HG03196 (cell line): ENCODE data around the gene BTD.

Source experiments
- ATAC-seq: cut with Tn5 transposase; IDR thresholded peaks from one replicate; pipeline ENCODE4 v1.9.1; 2021; ENCODE audit not compliant: unreplicated experiment

Gene BTD

GRCh38 chr3:15601399-15602145 is at the start of gene BTD, which contains the start of gene HACL1:
Gene BTD, plus strand, starts transcription at chr3:15601745. Its CDS starts 33,695 bp downstream, at chr3:15635440.
Gene HACL1, minus strand, starts transcription at chr3:15601569. Its CDS starts 106 bp downstream, at chr3:15601463.
- ATAC-seq: peak; percentile 92

- ATAC-seq: no peak
Measured at GRCh38 chr3:15551902-15552301, 49.6 kb upstream of the BTD start.

- ATAC-seq: no peak
Measured at GRCh38 chr3:15553749-15554148, 47.8 kb upstream of the BTD start.

GRCh38 chr3:15556512-15556911 is 45.0 kb upstream of the BTD start:
- peak; percentile 81 for ATAC-seq

- peak; percentile 40 for ATAC-seq
Measured at GRCh38 chr3:15557511-15557946, 44.0 kb upstream of the BTD start.

GRCh38 chr3:15558581-15558980 is 43.0 kb upstream of the BTD start:
- ATAC-seq: no peak

GRCh38 chr3:15562560-15562959 is 39.0 kb upstream of the BTD start:
- no peak for ATAC-seq

GRCh38 chr3:15563190-15563589 is 38.4 kb upstream of the BTD start:
- no peak for ATAC-seq

GRCh38 chr3:15572138-15572537 is 29.4 kb upstream of the BTD start:
- no peak for ATAC-seq

- no peak for ATAC-seq
Measured at GRCh38 chr3:15575446-15575845, 26.1 kb upstream of the BTD start.

GRCh38 chr3:15576475-15576874 is 25.1 kb upstream of the BTD start:
- no peak for ATAC-seq

GRCh38 chr3:15578289-15578867 is 23.2 kb upstream of the BTD start:
- no peak for ATAC-seq

GRCh38 chr3:15579051-15579450 is 22.5 kb upstream of the BTD start:
- no peak for ATAC-seq

- no peak for ATAC-seq
Measured at GRCh38 chr3:15581471-15582394, 19.8 kb upstream of the BTD start.

GRCh38 chr3:15585111-15585845 is 16.3 kb upstream of the BTD start:
- ATAC-seq: no peak

GRCh38 chr3:15591242-15591641 is 10.3 kb upstream of the BTD start:
- no peak for ATAC-seq

GRCh38 chr3:15591928-15592327 is 9.6 kb upstream of the BTD start:
- ATAC-seq: no peak

- no peak for ATAC-seq
Measured at GRCh38 chr3:15592968-15593367, 8.6 kb upstream of the BTD start.

- no peak for ATAC-seq
Measured at GRCh38 chr3:15595955-15596354, 5.6 kb upstream of the BTD start.

GRCh38 chr3:15601046-15601398 is 523 bp upstream of the BTD start:
- ATAC-seq: peak; percentile 16

- peak; percentile 21 for ATAC-seq
Measured at GRCh38 chr3:15602146-15602536, 596 bp downstream of the BTD start.
